ELF-1 (cell line): ENCODE data around the gene MLN.

Source experiments
- DNase-seq: peaks from one replicate; pipeline ENCODE4 v3.0.0-alpha.2; 2016; ENCODE audit warnings: low read depth, low spot score

The MLN gene

DNA sequence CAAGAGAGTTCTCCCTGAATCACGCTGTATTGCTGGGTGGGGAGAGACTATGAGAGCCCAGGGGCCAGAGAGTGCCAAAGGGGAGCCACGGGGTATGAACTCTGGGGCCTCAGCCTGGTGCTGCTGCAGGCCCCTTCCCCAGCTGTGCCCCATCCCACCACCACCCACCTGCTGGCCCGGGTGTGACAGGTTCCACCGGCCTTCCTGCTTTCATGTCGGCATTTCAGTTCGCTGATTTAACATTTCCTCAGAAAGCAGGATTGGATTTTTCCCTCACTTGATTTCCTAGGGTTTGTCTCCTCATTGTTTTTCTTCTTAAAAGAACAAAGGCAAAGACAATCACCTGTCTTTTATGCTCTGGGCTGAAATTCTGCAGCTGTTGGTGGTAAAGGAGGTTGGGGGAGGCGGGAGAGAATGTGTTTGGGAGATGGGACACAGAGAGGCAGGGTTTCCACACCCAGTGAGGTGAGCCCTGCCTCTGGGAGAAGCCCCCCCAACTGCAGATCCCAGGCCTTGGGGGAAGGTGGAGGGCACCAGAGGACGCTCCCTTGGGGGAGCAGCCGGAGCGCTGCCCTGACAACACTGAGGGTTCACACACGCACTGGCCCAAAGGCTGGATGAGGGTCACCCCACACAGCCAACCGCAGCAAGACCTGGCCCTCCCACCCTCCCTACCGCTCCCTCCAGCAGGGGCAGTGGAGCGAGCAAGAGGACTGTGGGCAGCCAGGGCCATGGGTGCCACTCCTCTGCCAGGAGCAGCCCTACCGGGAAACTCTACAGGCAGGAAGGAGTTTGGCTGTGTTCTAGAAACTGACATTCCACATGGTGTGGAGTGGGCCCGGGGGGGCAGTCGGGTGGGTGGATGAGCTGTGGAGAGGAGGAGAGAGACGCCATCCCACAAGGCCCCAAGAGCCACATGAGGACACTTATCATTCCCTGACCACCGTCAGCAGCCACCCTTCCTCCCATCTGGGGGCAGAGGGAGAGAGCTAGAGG lies 10.5 kb upstream of the MLN start:
- no peak for DNase-seq

GRCh38 chr6:33813246-33813904 lies 9.6 kb upstream of the MLN start:
- DNase-seq, result no peak

- peak; percentile 93 for DNase-seq
Measured at GRCh38 chr6:33812669-33813068, 8.9 kb upstream of the MLN start.

- DNase-seq, result no peak
Measured at GRCh38 chr6:33809594-33809993, 5.8 kb upstream of the MLN start.

DNA sequence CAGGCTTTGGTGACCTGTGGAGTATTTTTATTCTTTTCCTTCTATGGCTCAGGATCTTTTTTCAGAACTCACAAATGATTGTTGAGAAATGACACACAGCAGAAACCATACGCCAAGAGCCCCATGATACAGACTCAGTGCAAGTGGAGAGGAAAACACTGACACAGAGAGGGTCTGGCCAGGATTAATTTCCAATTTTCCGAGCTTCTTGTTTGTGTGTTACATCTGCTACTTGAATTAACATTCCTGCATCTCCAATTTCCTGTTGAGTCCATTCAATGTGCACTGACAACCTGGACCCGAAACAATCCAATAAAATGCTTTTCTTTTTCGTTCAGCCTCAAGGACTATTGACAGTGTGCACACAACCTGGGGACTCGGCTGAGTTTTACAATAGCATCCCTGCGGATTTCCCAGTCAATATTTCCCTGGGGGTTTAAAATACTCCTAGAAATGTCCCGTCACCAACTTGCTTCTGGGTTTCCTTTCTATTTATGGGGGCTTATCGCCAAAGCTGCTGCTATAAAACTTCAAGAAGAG lies 4.9 kb upstream of the MLN start:
- no peak for DNase-seq

DNA sequence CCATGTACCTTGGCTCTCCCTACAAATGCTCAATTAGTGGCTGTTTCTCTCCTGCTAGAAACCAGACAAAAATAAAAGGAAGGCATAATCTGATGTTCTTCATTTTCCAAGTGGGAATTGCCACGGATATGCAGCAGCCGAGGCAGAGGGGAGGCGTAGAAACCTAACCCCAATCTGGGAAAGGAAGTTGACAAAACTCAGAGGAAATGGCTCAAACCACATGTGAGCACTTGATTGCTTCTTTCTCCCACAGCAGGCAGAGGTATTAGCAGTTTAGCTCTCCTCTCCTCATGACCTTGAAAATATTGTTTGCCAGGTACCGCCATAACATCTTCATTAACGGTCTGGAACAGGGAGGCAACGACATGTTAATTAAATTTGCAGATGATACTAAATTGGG lies 3.8 kb upstream of the MLN start:
- no peak for DNase-seq

- no peak for DNase-seq
Measured at GRCh38 chr6:33806841-33807240, 3.0 kb upstream of the MLN start.

DNA sequence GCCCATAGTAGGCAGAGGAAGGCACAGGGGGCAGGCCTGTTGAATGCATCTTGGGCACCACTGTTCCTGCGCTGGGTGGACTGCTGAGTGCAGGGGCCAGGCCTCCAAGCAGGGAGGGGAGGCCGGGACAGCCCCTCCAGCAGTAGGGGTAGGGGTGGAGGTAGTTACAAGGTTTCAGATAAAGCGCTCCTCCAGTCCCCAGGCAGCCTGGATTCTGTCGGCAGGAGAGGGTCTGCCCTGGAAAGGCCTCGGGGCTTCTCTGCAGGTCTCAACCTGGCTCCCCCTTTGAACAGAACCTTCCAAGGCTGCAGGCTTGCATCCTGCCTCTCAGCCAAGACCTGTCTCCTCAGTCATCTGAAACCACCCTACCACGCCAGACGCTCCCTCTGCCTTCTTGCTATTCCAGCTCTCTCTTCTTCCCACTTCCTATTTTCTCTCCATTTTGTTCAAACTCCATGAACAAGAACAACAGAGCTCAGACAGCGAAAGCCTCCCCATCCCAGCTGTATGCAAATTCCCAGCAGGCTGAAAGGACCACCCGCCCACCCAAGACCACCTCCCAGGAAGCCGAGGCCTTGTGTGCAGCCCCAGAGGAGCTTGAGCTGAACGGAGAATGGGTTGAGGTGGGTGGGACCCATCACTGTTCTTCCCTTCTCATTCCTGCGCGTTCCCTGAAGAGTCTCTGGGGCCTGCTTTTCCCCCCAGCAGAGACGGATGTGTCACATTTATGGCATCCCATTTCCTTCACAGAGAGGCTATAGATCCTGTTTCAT lies 1.4 kb downstream of the MLN start:
- DNase-seq, result peak; percentile 81

DNA sequence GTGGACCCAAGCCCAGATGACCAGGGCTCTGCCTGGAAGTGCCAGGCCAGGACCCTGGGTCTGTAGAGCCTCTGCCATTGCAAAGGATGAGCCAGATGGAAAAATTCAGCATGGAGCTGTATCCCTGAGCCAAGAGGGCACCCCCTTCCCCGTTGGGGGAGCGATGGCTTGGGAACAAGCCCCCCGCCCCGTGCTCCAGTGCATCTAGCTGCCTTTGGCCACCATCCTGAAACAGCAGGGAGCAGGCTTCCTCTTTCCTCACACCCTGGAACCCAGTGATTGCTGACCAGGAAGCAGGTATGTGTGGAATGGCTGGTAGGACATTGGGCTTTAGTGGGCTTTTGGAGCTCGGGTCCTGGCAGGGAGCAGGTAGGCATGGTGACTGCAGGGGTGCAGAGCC lies 2.2 kb downstream of the MLN start:
- DNase-seq, result no peak

GRCh38 chr6:33800248-33800969 lies 3.4 kb downstream of the MLN start:
- DNase-seq, result no peak

DNA sequence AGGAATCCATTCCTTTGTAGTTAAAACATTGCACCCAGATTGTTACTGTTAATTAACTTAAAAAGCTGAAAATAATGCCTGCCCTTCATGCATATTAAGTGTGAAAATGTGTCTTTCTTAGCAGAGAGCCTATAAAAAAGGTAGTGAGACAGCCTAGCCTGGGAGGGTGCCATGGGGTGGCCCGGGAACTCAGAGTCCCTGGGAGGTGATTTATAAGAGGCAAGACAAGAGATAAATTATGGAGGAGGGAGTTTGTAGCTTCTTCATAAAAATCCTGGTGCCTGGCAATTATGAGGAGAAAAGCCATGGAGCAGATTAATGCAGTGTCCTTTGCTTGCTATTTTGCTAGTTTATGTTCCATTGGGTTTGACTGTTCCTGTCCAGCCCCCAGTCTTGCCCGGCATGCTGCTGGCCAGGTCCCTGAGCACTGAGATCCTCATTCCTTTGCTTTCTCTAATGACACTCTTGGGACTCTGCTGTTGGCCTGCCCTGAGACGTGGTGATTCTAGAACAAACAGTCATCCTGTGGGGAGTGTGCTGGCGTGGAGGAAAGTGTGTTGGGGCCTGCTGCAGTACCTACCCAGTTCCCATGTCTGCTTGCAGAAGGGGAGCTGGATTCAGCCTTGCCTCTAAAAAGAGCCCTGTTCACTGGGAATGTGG lies 4.2 kb downstream of the MLN start:
- no peak for DNase-seq

DNA sequence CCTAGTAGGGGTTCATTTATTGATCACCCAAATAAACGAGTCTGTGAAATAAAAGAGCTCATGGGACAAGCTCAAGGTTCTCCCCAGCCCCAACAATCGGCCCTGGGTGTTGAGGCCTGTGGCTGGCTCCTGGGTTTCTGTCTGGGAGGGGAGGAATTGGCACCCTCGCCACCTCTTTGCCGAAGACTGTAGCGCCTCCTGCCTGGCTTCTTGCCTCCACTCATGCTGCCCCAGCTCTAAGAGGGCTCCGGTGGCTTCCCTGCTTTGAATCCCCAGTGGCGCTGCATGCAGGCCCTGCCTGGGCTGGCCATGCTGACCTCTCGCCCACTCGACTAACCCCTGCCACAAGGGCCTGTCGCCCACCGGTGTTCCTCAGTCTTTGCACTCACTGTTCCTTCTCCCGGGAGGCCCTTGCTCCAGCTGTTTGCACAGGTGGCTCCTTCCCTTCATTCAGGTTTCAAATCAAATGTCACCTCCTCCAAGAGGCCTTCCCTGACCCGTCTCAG lies 5.4 kb downstream of the MLN start:
- no peak for DNase-seq

DNA sequence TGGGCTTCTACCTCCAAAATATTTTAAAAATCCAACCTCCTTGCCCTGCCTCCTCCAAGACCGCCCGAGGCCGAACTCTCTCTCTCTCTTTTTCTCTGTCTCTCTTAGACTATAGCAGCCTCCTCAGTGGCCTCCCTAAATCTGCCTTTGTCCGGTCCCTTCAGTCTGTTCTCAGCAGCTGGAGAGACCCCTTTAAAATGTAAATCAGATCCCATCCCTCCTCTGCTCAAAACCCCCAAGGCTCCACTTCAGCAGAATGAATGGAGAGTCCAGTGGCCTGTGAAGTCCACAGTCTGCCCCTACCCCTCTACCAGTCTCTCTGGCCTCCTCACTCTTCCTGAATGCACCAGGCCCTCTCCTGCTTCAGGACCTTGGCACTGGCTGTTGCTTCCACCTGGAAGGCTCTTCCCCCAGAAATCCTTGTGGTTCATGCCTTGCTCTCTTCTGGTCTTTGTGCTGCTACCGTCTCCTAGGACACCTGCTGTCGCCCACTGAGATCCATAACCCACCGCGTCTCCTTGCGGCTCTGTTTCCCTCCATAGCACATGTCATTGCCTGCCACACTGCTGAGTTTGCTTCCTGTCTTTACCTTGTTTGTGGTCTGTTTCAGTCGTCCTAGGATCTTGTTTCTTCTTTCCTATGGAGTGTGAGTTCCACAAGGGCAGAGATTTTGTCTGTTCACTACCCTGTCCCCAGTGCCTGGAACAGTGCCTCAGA lies 6.0 kb downstream of the MLN start:
- peak; percentile 59 for DNase-seq

DNA sequence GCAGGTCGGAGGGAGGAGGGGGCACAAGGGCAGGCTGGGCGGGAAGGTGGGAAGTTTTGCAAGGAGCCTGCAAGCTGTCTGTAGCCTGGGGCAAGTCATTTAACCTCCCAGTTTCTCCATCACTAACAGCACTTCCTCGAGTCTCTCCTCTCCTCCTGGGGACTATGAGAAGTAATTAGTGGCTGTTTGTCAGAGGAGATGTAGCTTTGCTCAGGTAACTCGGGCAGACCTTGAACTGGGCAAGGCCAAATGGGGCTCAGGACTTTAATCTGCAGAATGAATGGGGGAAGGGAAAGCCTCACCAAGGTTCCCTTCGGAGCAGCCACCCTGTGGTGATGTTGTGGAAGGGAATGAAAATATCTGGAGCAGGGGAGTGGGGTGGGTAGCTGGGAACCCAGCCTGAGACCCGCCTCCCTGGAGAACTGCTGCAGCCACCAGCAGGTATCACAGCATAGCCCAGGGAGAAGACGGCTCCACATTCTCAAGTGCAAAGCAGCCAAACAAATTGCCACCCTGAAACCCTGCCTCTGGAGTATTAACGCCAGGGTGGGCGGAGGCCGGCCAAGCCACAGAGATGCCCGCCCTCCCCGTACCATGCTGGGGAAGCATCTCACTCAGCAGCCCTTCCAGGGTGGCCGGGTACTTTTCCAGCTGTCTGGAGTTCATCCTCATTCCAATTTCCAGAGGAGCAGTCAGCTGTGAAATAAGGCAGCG lies 8.7 kb downstream of the MLN start:
- DNase-seq, result peak; percentile 91

- no peak for DNase-seq
Measured at GRCh38 chr6:33792981-33793380, 10.8 kb downstream of the MLN start.

DNA sequence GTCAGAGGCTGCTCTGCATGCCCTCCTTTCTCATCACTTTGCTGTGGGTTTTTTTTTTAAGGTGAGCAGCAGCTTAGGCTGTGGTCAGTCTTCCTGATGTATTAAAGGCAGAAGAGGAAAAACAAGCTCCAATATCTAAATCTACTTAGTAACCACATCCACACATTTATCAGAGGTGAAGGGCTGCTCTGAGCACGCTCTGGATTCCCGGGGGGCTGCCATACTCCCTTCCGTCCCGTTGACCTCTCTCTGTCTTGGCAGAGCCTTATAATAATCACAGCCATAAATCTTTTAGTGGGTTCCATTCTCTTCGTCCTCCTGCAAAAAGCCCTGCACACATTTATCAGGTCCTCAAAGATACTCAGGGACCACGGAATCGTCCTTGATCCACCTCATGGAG lies 12.2 kb downstream of the MLN start:
- DNase-seq, result no peak

DNA sequence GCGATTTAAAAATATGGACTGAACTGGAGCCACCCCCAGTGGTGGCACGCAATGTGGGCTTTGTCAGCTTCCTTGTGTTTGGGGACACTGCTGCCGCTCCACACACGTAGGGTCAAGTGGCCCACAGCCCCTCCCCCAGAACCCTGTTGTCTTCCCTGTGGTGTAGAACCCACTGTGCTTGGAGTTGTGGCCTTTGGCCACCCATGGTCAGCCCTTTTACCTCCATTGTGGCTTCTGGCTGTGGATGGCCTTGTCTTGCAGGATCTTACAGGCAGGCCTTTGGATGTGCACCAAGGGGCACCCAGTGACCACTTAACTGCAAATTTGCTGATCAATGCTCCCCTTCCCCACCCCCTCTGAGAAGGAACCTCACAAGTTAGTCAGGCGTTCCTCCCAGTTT lies 12.9 kb downstream of the MLN start:
- no peak for DNase-seq

DNA sequence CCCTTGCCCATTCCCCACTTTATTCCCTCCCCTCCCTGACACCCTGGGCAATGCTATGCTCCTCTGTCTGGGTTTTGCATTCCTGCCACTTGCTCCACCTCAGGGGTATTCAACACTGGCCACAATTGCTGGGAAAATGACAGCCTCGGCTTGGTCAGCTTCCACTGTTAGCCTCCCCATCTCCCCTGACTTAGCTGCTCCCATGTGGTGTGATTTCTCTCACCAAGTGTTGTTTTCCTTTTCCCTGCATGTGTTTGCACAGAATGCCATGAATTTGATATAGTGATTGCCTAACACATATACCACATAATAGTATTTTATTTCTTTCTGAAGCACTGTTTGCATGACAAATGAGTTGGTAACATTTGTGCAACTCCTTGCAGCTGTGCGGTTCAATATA lies 13.4 kb downstream of the MLN start:
- DNase-seq, result no peak

DNA sequence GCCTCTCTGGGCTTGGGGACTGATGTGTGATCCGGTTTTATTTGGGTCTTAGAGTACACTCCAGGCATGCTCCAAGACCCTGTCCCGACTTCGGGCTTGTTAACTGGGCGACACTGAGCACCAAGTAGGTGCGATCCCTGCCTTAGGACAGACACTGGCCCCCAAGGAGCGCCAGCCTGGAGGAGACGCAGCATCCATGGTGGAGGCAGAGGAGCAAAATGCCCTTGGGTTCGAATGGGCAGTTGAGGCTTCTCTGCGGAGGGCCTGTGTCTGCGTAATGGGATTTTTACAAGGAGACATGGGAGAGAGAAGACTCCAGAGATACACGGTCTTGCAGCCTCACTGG lies 14.3 kb downstream of the MLN start:
- DNase-seq, result no peak
